Activated T-cell treated with anti-CD3 and anti-CD28 coated beads for 4 hours (primary cell): ENCODE data around the gene TULP4.
"Not testable (repeated sequence)": the region's sequence is repeated elsewhere in the genome, so short reads cannot be mapped to it uniquely, and the experiment has no call there.

Experiments used
- DNase-seq: peaks from one replicate; pipeline ENCODE4 v3.0.0-alpha.2; 2020

The TULP4 gene

DNA sequence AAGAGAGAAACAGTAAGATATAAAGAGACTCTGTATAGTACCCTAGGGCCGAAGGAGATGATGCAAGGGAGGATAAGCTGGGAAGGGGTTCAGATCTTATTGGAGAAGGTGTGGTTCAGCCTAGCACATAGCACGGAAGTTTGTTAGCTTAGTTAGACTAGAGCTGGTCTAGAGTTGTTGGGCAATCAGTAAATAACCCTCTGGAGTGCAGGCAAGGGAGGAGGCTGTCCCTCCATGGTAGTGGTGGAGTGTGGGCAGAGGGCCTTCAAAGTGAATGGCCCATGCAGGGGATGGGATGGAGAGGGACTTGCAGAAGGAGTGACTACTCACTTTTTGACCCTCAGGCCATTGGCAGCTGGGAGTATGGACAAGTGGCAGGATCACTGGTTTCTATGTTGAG, 20.0 kb downstream of the TULP4 start:
- DNase-seq = no peak

DNA sequence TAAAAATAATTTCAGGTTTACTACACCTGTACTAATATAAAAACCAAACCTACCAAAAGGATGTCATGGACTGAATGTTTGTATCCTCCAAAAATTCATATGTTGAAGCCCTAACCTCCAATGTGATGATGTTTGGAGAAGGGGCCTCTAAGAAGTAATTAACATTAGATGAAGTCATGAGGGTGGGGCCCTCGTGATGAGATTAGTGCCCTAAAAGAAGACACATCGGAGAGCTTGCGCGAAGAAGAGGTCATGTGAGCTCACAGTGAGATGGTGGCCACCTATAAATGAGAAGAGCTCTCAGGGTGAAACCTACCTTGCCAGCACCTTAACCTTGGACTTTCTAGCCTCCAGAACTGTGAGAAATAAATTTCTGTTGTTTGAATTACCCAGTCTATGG, 20.8 kb downstream of the TULP4 start:
- DNase-seq = no peak

DNA sequence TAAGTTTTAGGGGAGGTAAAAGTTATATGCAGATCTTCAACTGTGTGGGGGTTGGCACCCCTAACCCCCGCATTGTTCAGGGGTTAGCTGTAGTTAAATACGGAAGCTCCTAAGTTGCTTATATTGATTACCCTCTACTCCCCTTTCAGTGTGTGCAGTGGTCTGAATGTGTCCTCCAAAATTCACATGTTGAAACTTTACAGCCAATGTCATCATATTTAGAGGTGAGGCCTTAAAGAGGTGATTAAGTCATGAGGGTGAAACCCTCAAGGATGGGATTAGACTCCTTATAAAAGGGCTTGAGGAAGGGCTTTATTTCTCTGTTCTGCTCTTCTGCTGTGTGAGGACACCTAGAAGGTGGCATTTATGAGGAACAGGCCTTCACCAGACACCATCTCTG, 22.3 kb downstream of the TULP4 start:
- no peak for DNase-seq

DNA sequence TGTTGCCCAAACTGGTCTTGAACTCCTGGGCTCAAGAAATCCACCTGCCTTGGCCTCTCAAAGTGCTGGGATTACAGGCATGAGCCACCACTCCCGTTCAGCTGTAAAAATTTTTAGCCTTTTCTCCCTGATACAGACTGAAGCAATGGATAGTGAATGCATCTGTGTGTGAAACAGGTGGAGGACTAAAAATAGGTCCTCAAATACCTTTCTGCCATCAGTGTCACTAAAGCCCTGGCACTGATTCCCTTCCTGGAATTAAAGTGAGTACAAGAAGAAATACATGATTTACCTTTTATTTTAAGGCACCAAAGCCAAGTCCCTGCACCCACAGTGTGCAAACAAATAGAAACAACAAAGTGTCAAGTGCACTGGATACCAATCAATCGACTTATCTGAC, 25.1 kb downstream of the TULP4 start:
- DNase-seq = no peak

DNA sequence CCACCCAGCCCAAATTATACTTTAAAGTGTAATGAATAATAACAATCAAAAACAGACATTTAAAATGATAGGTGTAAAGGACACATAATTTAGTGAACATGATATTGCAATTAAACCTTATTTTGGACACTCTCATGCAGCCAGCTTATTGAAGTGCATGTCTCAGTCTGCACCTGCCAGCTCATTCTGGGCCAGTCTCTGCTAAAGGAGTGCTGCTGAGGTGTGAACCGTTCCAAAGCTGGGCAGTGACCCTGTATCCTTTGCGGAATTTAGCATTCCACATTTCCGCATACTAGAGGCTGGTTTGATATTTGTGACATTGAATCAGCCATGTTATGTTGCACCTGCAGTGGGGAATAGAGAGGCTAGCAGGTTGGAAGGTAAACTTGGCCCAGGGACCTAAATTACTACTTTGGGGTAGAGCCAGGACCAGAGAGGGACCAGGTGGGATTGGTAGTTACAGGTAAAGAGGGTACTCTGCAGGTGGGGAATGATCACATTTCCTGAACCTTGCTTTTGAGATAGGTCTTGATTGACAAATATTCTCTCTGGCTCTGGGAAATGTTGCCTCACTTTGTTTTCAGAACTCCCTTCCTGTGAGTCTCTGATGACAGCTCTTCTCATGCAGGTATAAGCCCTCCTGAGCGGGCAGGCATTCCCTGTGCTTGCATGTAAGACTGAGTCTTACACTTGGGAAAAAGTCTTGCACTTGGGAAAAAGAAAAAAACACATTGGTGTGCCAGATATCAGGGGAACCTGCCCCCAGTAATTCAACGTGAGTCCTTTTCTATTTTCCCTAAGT, 26.2 kb downstream of the TULP4 start:
- no peak for DNase-seq

DNA sequence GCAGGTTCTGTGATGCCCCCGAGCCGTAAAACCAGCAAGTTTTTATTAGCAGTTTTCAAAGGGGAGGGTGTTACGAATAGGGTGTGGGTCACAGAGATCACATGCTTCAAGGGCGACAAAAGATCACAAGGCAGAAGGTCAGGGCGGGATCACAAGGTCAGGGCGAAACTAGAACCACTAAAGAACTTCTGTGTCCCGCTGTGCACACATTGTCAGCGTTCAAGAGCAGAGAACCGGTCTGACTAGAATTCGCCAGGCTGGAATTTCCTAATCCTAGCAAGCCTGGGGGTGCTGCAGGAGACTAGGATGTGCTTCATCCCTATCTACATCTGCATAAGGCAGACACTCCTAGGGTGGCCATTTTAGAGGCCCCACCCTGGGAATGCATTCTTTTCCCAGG, 26.9 kb downstream of the TULP4 start:
- not testable (repeated sequence) for DNase-seq

DNA sequence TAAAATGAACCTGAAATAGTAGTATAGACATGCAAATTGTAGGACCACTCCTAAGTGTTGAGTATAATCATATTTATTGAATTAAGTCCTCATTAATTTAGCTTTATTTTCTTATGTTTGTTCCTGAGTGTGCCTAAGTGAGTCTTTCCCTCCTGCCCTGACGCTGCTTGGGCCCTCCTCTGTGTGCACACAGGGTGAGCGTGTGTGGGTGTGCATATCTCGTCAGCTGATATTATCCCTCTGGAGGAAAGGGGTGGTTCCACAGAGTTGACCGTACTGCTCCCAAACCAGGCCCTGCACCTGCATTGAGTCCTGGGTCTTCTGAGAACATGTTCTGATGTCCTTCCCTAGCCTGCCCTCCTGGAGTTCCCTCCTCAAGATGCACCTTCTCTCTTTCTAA, 28.0 kb downstream of the TULP4 start:
- no peak for DNase-seq

DNA sequence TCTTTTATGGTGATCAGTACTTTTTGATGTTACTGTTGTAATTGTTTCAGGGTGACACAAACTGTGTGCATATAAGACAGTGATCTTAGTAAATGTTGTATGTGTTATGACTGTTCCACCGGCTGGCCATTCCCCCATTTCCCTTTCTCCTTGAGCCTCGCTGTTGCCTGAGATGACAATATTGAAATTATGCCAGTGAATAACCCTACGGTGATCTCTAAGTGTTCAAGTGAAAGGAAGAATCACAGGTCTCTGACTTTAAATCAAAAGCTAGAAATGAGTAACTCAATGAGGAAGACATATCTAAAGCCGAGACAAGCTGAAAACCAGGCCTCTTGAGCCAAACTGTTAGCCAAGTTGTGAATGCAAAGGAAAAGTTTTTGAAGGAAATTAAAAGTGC, 32.3 kb downstream of the TULP4 start:
- no peak for DNase-seq

DNA sequence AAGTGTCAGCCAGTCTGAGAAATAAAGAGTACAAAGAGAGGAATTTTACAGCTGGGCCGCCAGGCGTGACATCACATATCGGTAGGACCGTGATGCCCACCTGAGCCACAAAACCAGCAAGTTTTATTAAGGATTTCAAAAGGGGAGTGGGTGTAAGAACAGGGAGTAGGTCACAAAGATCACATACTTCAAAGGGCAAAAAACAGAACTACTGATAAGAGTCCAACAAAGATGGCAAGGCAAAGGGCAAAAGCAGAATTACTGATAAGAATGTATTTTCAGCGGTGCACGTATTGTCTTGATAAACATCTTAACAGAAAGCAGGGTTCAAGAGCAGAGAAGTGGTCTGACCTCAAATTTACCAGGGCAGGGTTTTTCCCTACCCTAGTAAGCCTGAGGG, 33.2 kb downstream of the TULP4 start:
- not testable (repeated sequence) for DNase-seq

DNA sequence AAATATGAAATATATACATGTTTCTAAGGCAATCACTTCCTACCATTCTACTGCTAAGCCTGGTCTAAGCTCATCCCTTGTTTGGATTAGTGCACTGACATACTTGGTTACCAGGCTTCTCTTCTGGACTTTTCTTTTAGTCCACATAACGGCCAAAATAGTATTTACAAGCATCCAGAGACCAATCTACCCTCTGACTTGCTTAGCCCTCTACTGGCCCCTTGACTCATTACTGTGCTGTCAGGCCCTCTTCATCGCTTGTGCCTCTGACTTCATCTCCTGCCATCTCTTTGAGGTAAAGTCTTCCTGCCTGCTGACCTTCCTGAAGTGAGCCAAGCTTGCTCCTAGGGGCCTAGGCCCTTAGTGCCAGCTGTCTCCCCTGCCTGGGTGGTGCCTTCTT, 35.1 kb downstream of the TULP4 start:
- DNase-seq = no peak

DNA sequence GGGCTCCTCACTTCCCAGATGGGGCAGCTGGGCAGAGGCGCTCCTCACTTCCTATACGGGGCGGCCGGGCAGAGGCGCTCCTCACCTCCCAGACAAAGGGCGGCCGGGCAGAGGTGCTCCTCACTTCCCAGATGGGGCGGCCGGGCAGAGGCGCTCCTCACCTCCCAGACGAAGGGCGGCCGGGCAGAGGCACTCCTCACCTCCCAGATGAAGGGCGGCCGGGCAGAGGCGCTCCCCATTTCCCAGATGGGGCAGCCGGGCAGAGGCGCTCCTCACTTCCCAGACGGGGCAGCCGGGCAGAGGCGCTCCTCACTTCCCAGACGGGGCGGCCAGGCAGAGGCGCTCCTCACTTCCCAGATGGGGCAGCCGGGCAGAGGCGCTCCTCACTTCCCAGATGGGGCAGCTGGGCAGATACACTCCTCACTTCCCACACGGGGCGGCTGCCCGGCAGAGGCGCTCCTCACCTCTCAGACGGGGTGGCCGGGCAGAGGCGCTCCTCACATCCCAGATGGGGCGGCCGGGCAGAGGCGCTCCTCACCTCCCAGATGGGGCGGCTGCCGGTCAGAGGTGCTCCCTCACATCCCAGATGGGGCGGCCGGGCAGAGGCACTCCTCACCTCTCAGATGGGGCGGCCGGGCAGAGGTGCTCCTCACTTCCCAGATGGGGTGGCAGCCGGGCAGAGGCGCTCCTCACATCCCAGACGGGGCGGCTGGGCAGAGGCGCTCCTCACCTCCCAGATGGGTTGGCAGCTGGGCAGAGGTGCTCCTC, 36.7 kb downstream of the TULP4 start:
- not testable (repeated sequence) for DNase-seq

DNA sequence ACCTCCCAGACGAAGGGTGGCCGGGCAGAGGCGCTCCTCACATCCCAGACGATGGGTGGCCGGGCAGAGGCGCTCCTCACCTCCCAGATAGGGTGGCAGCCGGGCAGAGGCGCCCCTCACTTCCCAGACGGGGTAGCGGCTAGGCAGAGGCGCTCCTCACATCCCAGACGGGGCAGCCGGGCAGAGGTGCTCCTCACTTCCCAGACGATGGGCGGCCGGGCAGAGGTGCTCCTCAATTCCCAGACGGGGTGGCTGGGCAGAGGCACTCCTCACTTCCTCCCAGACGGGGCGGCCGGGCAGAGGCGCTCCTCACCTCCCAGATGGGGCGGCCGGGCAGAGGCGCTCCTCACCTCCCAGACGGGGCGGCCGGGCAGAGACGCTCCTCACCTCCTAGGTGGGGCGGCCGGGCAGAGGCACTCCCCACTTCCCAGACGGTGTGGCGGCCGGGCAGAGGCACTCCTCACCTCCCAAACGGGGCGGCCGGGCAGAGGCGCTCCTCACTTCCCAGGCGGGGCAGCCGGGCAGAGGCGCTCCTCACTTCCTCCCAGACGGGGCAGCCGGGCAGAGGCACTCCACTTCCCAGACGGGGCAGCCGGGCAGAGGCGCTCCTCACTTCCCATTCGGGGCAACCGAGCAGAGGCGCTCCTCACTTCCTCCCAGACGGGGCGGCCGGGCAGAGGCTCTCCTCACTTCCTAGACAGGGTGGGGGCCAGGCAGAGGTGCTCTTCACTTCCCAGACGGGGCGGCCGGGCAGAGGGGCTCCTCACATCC, 37.4 kb downstream of the TULP4 start:
- not testable (repeated sequence) for DNase-seq

DNA sequence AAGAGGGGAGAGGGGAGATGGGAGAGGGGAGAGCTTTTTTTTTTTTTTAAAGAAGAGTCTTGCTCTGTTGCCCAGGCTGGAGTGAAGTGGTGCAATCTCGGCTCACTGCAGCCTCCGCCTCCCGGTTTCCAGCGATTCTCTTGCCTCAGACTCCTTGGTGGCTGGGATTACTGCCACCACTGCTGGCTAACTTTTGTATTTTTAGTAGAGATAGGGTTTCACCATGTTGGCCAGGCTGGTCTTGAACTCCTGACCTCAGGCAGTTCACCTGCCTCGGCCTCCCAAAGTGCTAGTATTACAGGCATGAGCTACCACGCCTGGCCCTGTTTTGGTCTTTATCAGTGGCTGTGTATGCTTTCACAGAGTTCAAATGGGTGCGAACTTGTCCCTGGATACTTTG, 38.5 kb downstream of the TULP4 start:
- DNase-seq = not testable (repeated sequence)

DNA sequence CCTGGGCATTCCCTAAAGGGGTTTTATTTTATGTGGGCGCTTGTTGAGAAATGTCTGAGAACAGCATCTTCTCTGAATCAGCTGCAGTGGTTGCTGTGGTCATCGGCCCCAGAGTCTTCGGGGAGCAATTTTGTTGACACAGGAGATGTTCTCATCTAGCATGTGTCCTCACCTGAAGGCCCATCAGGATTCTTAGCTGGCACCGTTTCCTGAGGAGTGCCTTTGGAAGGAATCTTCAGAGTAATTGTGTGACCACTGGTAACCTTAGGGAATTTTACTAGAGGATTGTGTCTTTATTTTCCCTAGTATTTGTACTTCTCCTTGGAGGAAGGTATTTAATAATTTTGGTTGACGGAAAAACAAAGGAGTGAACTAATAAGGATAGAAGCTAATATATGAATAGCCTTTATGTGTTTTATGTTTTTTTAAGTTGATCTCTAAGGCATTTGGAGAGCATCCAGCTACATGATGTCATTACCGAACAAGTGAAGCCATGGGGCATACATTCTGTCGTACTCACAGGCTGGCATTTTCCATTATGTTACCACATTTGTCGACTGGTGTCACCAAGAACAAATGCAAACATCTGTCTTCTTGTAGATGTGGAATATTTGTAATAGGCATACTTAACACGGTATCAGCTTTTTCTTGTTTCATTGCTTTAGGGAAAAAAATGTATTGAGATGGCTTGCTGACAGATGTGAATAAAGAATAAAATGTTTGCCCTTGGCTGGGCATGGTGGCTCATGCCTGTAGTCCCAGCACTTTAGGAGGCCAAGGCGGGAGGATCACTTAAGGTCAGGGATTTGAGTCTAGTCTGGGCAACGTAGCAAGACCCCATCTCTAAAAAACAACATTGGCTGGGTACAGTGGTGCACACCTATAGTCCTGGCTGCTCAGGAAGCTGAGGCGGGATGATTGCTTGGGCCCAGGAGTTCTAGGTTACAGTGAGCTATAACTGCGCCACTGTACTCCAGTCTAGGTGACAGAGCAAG, 41.9 kb downstream of the TULP4 start:
- DNase-seq = no peak

DNA sequence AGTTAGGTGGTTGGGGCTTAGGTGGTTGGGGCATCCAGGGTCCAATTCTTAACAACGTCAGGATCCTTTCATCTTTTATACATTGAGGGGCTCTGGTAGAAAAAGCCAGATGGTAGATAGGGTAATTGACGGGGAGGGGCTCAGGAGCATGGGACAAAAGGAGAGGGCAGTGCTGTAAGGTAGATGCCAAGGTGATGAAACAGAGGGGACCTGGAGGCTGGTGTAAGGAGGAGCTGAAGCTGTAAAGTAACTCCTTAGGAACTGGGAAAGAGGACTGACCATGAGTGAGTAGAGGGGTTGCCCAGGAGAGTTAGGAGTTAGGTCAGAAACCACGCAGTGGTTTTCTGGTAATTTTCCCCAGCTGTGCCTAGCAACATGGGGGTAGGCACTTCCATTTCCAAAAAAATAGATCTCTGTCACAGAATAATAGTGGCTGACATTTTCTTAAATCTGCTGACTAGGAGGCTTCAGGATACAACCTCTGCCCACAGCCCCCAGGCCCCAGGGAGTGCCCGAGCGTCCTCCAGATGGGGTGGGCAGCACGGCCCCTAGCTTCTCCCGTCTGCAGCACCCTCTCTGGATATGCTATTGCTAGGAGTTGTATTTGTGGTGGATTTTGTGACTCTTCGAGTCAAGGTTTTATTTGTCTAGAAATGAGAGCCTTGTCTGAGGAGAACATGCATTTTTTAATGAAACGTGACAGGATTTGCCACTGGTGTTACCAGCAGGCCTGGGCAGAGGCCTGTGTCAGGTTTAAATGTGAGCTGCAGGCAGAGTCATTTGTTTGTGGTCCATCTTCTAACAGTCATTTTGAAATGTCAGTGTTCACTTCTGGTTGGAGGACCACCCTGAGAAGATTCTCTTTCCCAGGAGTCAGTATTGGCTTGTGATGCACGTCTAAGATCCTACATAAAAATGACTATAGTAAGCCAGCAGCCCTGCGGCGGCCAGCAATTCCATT, 44.6 kb downstream of the TULP4 start:
- DNase-seq = no peak

DNA sequence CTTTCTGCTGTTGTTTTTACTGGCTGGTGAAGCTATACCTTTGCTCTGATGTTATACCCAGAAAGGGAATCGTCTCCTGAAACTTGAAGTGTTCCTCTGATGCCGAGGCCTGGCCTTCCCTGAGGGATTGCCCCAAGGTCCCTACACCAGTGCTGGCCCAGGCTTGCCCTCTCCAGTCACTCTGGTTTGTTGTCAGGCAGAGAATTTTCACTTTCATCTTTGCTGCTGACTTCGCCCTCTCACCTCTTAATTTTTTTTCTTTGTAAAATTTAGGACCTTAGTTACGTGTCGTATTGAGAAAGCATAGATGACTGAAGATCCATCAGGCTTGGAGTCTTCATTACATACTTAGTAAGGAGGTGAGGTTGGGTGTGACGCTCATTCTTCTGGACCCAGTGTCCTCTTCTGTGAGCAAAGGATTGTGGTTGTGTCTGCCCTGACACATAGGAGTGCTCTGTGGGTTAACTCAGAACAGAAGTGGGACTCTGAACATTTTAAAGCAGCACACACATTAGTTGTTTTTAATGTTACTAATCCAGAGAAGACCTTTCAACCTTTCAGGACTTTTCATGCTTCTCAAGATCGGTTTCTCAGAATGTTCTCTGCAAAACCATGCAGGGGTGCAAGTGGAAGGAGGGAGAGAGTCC, 45.4 kb downstream of the TULP4 start:
- DNase-seq = no peak

DNA sequence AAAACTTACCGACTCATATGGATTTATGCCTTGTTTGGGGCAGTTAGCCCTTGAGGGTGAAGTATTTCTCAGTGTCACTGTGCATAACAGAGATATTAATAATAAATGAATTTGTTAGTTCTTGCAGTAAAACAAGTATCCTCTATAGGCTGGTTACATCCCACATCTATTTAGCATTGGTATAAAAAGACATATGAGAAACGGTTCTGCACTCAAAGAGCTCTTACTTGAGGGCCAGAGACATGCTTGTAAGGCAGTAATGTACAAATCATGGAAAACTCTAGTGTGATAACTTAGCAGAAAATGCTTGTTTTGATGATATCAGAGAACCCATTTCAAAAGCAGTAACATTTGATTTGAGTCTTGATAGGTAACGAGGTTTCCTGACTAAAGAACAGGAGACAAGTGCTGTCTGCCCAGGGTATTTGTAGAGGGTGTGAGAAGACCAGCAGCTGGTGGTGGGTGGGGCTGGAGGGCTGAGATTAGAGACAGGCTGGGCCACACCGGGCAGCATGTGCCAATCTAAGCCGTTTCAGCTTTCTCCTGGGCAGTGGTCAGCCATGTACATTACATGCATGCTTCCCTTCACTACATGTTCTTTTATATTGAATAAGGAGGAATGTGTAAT, 46.3 kb downstream of the TULP4 start:
- no peak for DNase-seq

DNA sequence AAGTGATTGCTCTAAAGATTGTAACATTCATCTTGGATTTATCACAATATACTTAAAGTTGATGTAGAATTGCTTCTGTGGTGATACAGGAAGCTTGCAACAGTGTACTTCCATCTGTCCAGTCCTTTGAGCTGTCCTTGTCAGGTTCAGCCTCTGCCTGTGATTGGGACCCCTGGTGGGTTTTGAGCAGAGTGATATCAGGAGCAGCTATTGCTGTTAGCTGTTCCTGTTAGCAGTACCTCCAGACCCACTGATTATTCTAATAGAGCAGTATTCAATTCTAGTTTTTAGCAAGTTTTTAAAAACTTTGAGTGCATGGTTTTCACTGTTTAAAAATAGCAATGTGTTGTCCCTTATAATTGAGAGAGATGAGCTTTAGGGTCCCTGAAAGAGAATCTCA, 48.8 kb downstream of the TULP4 start:
- DNase-seq = no peak

DNA sequence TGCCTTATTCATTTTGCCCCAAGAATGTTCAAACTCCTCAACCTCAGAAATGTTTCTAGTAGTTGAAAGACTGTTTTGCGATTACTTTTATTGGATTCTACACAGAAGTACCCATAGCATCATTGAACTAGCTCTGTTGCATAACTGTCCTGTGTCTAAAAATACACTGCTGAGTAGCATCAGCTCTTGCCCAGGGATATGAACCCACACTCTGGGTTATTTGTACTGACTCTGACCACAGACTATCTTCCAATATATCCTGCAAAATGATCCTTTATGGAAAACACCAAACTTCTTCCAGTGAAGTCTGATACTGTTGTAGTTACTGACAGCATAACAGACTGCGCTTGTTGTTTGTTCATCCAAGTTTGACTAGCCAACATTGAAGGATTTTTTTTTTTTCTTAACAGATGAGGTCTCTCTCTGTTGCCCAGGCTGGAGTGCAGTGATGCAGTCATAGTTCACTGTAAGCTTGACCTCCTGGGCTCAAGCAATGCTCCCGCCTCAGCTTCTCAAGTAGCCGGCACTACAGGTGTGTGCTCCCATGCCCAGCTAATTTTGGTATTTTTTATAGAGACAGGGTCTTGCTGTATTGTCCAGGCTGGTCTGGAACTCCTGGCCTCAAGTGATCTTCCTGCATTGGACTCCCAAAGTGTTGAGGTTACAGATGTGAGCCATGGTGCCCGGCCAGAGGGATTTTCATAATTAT, 49.9 kb downstream of the TULP4 start:
- no peak for DNase-seq
